Adrenal gland (tissue), 12 donors: ENCODE results near the gene TRAPPC12. TPM values are rescaled to one million over a fixed set of nuclear protein-coding genes. Genes with fewer than 3 reads are reported as not detected.

Source experiments
- DNase-seq, 7 donors: peaks; one replicate each; pipeline ENCODE4 v3.0.0-alpha.2; 2019 to 2020
- H3K27ac ChIP-seq, 5 donors: fragments of 200-600 bp; sonication (generic) in 4 of 5; 1 replicate in 3 of 5; 2 replicates in 2 of 5; pipeline versions ENCODE4 v1.5.1 to v1.8.0; 2016 to 2020; ENCODE audit warnings: mild to moderate bottlenecking in 1 of 5
- H3K27me3 ChIP-seq: fragments of 200-600 bp; 2 replicates; pipeline ENCODE4 v1.8.0; 2021
- H3K36me3 ChIP-seq, 2 donors: fragments of 200-600 bp; replicated peaks in 1 of 2; 1 replicate in 1 of 2; 2 replicates in 1 of 2; pipeline versions ENCODE4 v1.5.1 to v1.8.0; 2018 to 2022
- H3K4me1 ChIP-seq, 2 donors: fragments of 200-600 bp; replicated peaks in 1 of 2; 1 replicate in 1 of 2; 2 replicates in 1 of 2; pipeline versions ENCODE4 v1.5.1 to v1.8.0; 2018 to 2021
- H3K4me3 ChIP-seq, 4 donors: fragments of 200-600 bp; sonication (generic) in 3 of 4; one replicate each; pipeline ENCODE4 v1.5.1; 2016 to 2018
- H3K9me3 ChIP-seq, 3 donors: fragments of 200-600 bp; sonication (generic) in 1 of 3; replicated peaks in 1 of 3; 1 replicate in 2 of 3; 2 replicates in 1 of 3; pipeline versions ENCODE4 v1.5.1 to v1.8.0; 2016 to 2021
- POLR2A ChIP-seq, 2 donors: fragments of 450-650 bp; IDR thresholded peaks; one replicate each; pipeline ENCODE4 v1.6.1; 2017; ENCODE audit warnings: antibody characterized with exemption in 2 of 2, mild to moderate bottlenecking in 2 of 2, moderate library complexity in 1 of 2
- WGBS, 4 donors: extraction: QIAGEN DNeasy Blood & Tissue Kit in 2 of 4; methylation state at CpG; one replicate each; pipeline versions ENCODE4 v1.1.5 to v1.1.7; 2013 to 2017; 5-methylcytosine and 5-hydroxymethylcytosine counted together
- intact Hi-C, 2 donors: fragments of 100-400 bp; cut with DNase I; formaldehyde crosslinking; loops; one replicate each; pipeline versions ENCODE4 v1.14.1 to v1.15.0; 2022 to 2023
- polyA plus RNA-seq, 3 donors: library from polyadenylated mRNA; stranded (reverse); fragments of 200-250 nt in 2 of 3; fragments of 350-450 nt in 1 of 3; fragmentation: Illumina TruSeq in 1 of 3; extraction: RNeasy Lipid Tissue Mini Kit (QIAGEN cat#74804) in 1 of 3; gene quantifications; one replicate each; pipeline ENCODE4 v1.2.3, GENCODE V29; 2013 to 2014
- total RNA-seq, 9 donors: library from RNA; depleted of rRNA in 4 of 9; stranded (reverse); fragments of >200 nt in 4 of 9; fragments of 120-200 nt in 1 of 9; fragmentation: NEBNext Ultra II Directional in 1 of 9; extraction: Animal tissue kit (Norgen Biotek cat#: 25700) in 1 of 9; gene quantifications; one replicate each; pipeline versions ENCODE4 v1.1.0 to v1.2.4, GENCODE V29; 2013 to 2023
- TF ChIP-seq, protein P1 (sequence below), 6 experiments: fragments of 450-650 bp in 4 of 6; fragments of 200-600 bp in 2 of 6; sonication (generic) in 1 of 6; IDR thresholded peaks; 1 replicate in 5 of 6; 2 replicates in 1 of 6; pipeline versions ENCODE4 v1.5.1 to v1.8.0; 2016 to 2021; ENCODE audit warnings: antibody characterized with exemption in 6 of 6, mild to moderate bottlenecking in 2 of 6, moderate library complexity in 1 of 6
- donor health status: healthy with polysubstance abuse.
- donor health status: Bipolar disorder and iron deficiency.
- donor health status: DM: yes; HTN: yes; CAD: no.
- donor health status: DM: no; HTN: no; CAD: no.
- donor health status: DM: no; HTN: no; CAD: no.
- donor health status: DM: yes; HTN: yes; CAD: no.

TRAPPC12 gene
- total and polyA plus RNA-seq, 12 donors, result 58.3 to 334 (median 99.5) TPM

DNA sequence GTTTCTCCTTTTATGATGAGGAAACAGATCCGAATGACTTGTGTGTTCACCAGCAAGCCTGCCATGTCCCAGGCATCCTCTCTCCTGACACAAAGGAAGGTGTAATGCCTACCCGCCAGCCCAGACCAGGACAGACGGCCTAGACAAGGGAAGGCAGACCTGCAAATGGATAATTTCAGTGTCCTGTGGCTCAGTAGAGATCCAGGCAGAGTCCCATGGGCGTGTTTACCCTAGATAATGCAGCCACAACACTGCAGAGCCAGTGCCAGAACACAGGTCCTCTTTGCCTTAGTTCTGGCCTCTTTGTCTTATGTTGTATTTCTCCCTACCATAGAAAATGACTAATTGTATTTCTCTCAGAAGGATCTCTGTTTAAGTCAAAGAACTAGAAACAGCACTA lies 12.7 kb downstream of the TRAPPC12 start:
- intact Hi-C loops, result no loop called here
- 90 to 98% (median 94%) methylated on average over 4 of the region's 4 CpGs for WGBS, 4 donors
- peaks cover 0 to 18% (median 8%) of the 10 kb centered on the region in 3 donors for H3K9me3 ChIP-seq
- H3K4me1 ChIP-seq, result no peaks in the 10 kb centered on the region
- H3K27me3 ChIP-seq, result no peaks in the 10 kb centered on the region
- no peak for DNase-seq
- no peak overlapping the region for H3K27ac ChIP-seq
- no peak for TF ChIP-seq POLR2A (IDR thresholded peaks at IDR 0.05)
- TF ChIP-seq, protein P1, sequence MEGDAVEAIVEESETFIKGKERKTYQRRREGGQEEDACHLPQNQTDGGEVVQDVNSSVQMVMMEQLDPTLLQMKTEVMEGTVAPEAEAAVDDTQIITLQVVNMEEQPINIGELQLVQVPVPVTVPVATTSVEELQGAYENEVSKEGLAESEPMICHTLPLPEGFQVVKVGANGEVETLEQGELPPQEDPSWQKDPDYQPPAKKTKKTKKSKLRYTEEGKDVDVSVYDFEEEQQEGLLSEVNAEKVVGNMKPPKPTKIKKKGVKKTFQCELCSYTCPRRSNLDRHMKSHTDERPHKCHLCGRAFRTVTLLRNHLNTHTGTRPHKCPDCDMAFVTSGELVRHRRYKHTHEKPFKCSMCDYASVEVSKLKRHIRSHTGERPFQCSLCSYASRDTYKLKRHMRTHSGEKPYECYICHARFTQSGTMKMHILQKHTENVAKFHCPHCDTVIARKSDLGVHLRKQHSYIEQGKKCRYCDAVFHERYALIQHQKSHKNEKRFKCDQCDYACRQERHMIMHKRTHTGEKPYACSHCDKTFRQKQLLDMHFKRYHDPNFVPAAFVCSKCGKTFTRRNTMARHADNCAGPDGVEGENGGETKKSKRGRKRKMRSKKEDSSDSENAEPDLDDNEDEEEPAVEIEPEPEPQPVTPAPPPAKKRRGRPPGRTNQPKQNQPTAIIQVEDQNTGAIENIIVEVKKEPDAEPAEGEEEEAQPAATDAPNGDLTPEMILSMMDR (IDR thresholded peaks at IDR 0.05), result no peak
- H3K4me3 ChIP-seq, result no peak overlapping the region
- peaks cover 0 to 50% of the 10 kb centered on the region in 2 donors for H3K36me3 ChIP-seq

DNA sequence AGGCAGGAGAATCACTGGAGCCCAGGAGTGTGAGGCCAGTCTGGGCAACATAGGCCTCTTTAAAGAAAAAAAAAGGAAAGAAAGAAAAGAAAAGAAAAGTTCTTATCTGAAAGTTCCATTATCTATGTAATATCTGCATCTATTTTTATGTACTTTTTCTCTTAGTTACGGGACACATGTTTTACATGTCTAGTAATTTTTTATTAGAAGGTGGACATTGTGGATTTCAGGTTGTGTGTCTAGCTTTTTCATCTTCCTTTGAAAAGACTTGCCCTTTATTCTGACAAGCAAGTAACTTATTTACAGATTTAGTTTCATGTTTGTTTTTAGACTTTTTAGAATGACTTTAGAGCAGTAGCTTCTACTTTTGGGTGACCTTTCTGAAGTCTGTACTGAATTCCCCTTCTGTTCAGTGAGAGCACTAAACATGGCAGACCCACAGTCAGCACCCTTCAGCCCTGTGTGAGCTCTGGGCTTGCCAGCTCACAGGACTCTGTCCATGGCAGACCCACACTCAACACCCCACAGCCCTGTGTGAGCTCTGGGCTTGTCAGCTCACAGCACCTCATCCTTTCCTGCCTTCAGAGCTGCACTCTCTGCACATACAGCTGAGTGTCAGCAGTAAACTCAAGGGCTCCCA lies 17.5 kb downstream of the TRAPPC12 start:
- intact Hi-C loops, result no loop called here
- no peak for TF ChIP-seq POLR2A (IDR thresholded peaks at IDR 0.05)
- TF ChIP-seq, protein P1 (IDR thresholded peaks at IDR 0.05), result no peak
- H3K27ac ChIP-seq, result no peak overlapping the region
- peaks cover 0 to 13% of the 10 kb centered on the region in 2 donors for H3K4me1 ChIP-seq
- H3K4me3 ChIP-seq, result no peak overlapping the region
- whole genome bisulfite sequencing, 4 donors, result 98 to 100% (median 100%) methylated on average over 1 of the region's 1 CpG
- H3K36me3 ChIP-seq, result peaks cover 0 to 19% of the 10 kb centered on the region in 2 donors
- peaks cover 0 to 18% (median 8%) of the 10 kb centered on the region in 3 donors for H3K9me3 ChIP-seq
- no peaks in the 10 kb centered on the region for H3K27me3 ChIP-seq
- DNase-seq, result no peak

DNA sequence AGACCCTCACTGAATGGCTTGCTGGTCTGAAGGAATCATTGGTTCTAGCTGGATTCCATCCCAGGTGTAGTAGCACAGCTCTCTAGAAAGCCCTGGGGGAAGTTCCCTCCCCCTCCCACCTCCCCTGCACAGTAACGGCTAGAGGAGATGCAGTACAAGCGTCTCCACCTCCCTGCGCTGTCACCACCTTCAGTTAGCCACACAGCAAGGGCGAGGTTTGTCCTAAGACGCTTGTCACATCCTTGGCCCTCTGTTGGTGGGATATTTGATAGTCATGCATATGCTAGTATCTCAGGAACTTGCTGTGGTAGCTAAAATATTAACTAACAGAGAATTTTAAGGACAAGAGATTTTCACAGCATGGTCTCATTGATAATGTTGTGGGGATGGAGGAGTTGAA lies 19.4 kb downstream of the TRAPPC12 start:
- intact Hi-C loops, result no loop called here
- TF ChIP-seq POLR2A (IDR thresholded peaks at IDR 0.05), result no peak
- TF ChIP-seq, protein P1 (IDR thresholded peaks at IDR 0.05), result no peak
- Histone ChIP-seq H3K27me3 (no peaks in the 10 kb centered on the region), H3K27ac (no peak overlapping the region), H3K4me1 (peaks cover under 1 to 20% of the 10 kb centered on the region in 2 donors), H3K36me3 (peaks cover 0 to 24% of the 10 kb centered on the region in 2 donors), H3K4me3 (no peak overlapping the region), H3K9me3 (peaks cover 0 to 18% (median 8%) of the 10 kb centered on the region in 3 donors)
- no peak for DNase-seq
- 80 to 93% (median 87%) methylated on average over 5 of the region's 5 CpGs for WGBS, 4 donors

DNA sequence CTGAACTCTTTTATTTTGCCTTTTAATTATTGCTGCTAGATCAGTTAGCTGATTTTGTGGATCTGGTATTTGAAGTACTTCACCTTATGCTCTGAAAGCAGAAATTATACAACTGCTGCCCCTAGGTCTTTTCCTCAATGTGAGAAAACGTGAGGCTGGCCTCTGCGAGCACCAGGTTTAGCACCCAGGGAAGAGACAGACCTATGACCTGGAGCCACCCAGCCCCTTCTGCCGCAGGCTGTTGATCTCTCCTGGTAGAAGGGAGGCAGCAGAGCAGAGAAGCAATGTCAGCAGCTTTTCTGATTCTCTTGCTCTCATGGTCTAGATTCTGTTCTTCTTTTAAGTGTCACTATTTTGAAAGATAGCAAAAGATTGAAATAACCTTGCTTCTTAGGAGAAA lies 19.9 kb downstream of the TRAPPC12 start:
- WGBS, 4 donors, result 51 to 71% (median 53%) methylated on average over 3 of the region's 3 CpGs
- peaks cover 0 to 24% of the 10 kb centered on the region in 2 donors for H3K36me3 ChIP-seq
- peaks cover 6 to 25% of the 10 kb centered on the region in 2 donors for H3K4me1 ChIP-seq
- no peaks in the 10 kb centered on the region for H3K27me3 ChIP-seq
- intact Hi-C loops, result no loop called here
- DNase-seq, result no peak
- peak overlapping the region in 1 of 5 donors; percentile 32 for H3K27ac ChIP-seq
- no peak for TF ChIP-seq POLR2A (IDR thresholded peaks at IDR 0.05)
- TF ChIP-seq, protein P1 (IDR thresholded peaks at IDR 0.05), result no peak
- H3K4me3 ChIP-seq, result no peak overlapping the region
- peaks cover 0 to 18% (median 8%) of the 10 kb centered on the region in 3 donors for H3K9me3 ChIP-seq
